ENCODE results near the gene ZBP1.

DNA sequence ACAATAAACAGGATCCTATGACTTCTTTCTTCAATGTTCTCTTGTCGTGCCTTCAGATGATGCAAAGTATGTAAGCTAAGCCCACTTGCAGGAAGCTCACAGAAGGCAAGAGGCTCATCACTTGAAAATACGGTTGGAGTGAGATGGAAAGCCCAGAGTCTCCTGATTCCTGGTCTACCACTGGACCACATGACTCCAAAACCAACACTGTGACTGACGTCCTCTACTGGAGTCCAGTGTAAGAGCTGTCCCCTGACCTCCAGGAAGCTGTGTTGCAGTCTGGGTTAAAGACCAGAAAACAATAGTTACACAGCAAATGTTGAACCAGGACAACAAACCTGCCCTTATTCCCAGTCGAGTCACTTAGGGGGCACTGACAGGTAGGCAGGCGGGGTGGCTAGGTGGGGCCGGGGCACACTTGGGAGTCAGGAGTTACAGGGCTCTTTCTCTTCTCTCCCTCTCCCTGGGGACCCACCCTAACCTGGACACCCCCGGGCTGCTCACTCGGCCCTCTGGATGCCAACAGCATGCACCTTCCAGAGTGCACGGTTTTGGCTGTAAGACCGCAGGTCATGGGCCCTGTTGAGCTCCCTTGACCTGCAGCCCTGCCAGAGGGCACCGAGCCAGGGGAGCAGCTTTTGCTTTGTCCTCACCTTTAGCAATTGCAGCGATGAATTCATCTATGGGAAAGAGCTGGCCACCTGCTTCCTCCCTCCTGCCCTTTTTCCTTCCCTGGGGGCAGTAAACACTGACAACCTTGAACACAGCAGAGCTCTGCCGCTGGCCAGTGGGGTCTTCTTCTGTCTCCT is 51.9 kb downstream of the ZBP1 start:
- TF ChIP-seq POLR2A (IDR thresholded peaks at IDR 0.05) (no peak), CTCF (IDR thresholded peaks at IDR 0.05) (no peak)
